K562 (cell line): ENCODE data around the gene VWA2.

ENCODE experiments used
- CTCF ChIP-seq, 3 experiments: IDR thresholded peaks in 2 of 3; conservative IDR thresholded peaks in 1 of 3; 2 replicates each; pipeline ENCODE4 v1.5.1; 2011 to 2012; ENCODE audit warnings: low read length in 3 of 3, mild to moderate bottlenecking in 3 of 3, control low read depth in 2 of 3, improper control_type of control experiment in 1 of 3, inconsistent platforms in 1 of 3, low read depth in 1 of 3, mixed read lengths in 1 of 3, moderate library complexity in 1 of 3; ENCODE audit not compliant: insufficient read depth in 2 of 3
- EP300 ChIP-seq: IDR thresholded peaks from 2 replicates; pipeline ENCODE4 v1.6.1; 2012; ENCODE audit warnings: low read length, improper control_type of control experiment
- ETS1 ChIP-seq: conservative IDR thresholded peaks from 2 replicates; pipeline ENCODE4 v1.6.1; 2011; ENCODE audit warnings: low read depth, mild to moderate bottlenecking, low read length; ENCODE audit not compliant: control insufficient read depth
- JUN ChIP-seq, 2 experiments: sonication (generic) in 1 of 2; formaldehyde crosslinking in 1 of 2; IDR thresholded peaks; 2 replicates each; pipeline versions ENCODE4 v1.6.1 to v1.8.0; 2012 to 2022; ENCODE audit warnings: borderline replicate concordance in 2 of 2, mild to moderate bottlenecking in 2 of 2, improper control_type of control experiment in 1 of 2, low read depth in 1 of 2, low read length in 1 of 2, missing genetic modification reagents in 1 of 2
- NCOA2 ChIP-seq, 2 experiments: fragments of 450-650 bp; IDR thresholded peaks; 2 replicates each; pipeline ENCODE4 v1.6.1; 2018; ENCODE audit warnings: mild to moderate bottlenecking in 2 of 2, moderate library complexity in 1 of 2; ENCODE audit not compliant: partially characterized antibody in 2 of 2
- SMARCC2 ChIP-seq: fragments of 450-650 bp; IDR thresholded peaks from 2 replicates; pipeline ENCODE4 v1.6.1; 2017; ENCODE audit warnings: antibody characterized with exemption, moderate library complexity, mild to moderate bottlenecking, low read depth
- ZBTB26 ChIP-seq: fragments of 450-650 bp; formaldehyde crosslinking; IDR thresholded peaks from 2 replicates; pipeline ENCODE4 v1.4.0; 2022; ENCODE audit warnings: missing genetic modification characterization
- TF ChIP-seq, protein P1 (sequence below): fragments of 450-650 bp; formaldehyde crosslinking; IDR thresholded peaks from 2 replicates; pipeline ENCODE4 v1.4.0; 2020; ENCODE audit warnings: mild to moderate bottlenecking, moderate library complexity
- TF ChIP-seq, protein P2 (sequence below): fragments of 450-650 bp; IDR thresholded peaks from 2 replicates; pipeline ENCODE4 v1.7.0; 2016; ENCODE audit warnings: borderline replicate concordance

- TF ChIP-seq SMARCC2, result no peak
- TF ChIP-seq ZBTB26 (CRISPR knock-in tag), result no peak
- TF ChIP-seq ETS1, result no peak
- TF ChIP-seq, protein P1, sequence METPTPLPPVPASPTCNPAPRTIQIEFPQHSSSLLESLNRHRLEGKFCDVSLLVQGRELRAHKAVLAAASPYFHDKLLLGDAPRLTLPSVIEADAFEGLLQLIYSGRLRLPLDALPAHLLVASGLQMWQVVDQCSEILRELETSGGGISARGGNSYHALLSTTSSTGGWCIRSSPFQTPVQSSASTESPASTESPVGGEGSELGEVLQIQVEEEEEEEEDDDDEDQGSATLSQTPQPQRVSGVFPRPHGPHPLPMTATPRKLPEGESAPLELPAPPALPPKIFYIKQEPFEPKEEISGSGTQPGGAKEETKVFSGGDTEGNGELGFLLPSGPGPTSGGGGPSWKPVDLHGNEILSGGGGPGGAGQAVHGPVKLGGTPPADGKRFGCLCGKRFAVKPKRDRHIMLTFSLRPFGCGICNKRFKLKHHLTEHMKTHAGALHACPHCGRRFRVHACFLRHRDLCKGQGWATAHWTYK, result no peak
- TF ChIP-seq, protein P2, sequence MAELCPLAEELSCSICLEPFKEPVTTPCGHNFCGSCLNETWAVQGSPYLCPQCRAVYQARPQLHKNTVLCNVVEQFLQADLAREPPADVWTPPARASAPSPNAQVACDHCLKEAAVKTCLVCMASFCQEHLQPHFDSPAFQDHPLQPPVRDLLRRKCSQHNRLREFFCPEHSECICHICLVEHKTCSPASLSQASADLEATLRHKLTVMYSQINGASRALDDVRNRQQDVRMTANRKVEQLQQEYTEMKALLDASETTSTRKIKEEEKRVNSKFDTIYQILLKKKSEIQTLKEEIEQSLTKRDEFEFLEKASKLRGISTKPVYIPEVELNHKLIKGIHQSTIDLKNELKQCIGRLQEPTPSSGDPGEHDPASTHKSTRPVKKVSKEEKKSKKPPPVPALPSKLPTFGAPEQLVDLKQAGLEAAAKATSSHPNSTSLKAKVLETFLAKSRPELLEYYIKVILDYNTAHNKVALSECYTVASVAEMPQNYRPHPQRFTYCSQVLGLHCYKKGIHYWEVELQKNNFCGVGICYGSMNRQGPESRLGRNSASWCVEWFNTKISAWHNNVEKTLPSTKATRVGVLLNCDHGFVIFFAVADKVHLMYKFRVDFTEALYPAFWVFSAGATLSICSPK, result no peak
- no peak for TF ChIP-seq CTCF (IDR thresholded peaks at IDR 0.05 in 2 of 3, conservative IDR thresholded peaks at IDR 0.05 in 1 of 3; ENCODE audit: insufficient read depth in 2 of 3, low read depth in 1 of 3, low read length in 3 of 3)
- TF ChIP-seq EP300, result no peak
- TF ChIP-seq JUN (IDR thresholded peaks at IDR 0.05; ENCODE audit: borderline replicate concordance, low read depth, low read length), result no peak
- TF ChIP-seq JUN (CRISPR knock-in tag; IDR thresholded peaks at IDR 0.05; ENCODE audit: borderline replicate concordance), result no peak
- TF ChIP-seq NCOA2 (IDR thresholded peaks at IDR 0.05; ENCODE audit: partially characterized antibody in 2 of 2), result no peak
These were observed 37.6 kb downstream of the VWA2 start for GRCh38 chr10:114276671-114277070.
